Erythroblast (primary cell): ENCODE data around the gene ARID4A.

Experiments used
- GATA1 ChIP-seq: IDR thresholded peaks from 2 replicates; pipeline ENCODE4 v1.6.1; 2011; ENCODE audit warnings: low read depth, mild to moderate bottlenecking, control low read depth, low read length, moderate library complexity
- POLR2A ChIP-seq: IDR thresholded peaks from 2 replicates; pipeline ENCODE4 v1.6.1; 2011; ENCODE audit warnings: mild to moderate bottlenecking, low read length

- TF ChIP-seq POLR2A, result no peak
- TF ChIP-seq GATA1, result no peak
Observed at GRCh38 chr14:58274881-58275280, 23.5 kb upstream of the ARID4A start.
